ENCODE results near the gene PRELID2.
"Not testable (repeated sequence)": the region's sequence is repeated elsewhere in the genome, so short reads cannot be mapped to it uniquely, and the experiment has no call there.

PRELID2 gene

GRCh38 chr5:145768863-145769262, 66.3 kb downstream of the PRELID2 start:
- no peak overlapping the region for H3K27ac ChIP-seq
- no peak overlapping the region for H3K4me3 ChIP-seq

GRCh38 chr5:145764325-145764724, 70.8 kb downstream of the PRELID2 start:
- Histone ChIP-seq H3K27ac (no peak overlapping the region), H3K4me3 (no peak overlapping the region)

- no peak overlapping the region for H3K4me3 ChIP-seq
- H3K27ac ChIP-seq: no peak overlapping the region
Measured at GRCh38 chr5:145762833-145763232, 72.3 kb downstream of the PRELID2 start.

GRCh38 chr5:145761254-145761653, 73.9 kb downstream of the PRELID2 start:
- no peak overlapping the region for H3K4me3 ChIP-seq
- no peak overlapping the region for H3K27ac ChIP-seq

DNA sequence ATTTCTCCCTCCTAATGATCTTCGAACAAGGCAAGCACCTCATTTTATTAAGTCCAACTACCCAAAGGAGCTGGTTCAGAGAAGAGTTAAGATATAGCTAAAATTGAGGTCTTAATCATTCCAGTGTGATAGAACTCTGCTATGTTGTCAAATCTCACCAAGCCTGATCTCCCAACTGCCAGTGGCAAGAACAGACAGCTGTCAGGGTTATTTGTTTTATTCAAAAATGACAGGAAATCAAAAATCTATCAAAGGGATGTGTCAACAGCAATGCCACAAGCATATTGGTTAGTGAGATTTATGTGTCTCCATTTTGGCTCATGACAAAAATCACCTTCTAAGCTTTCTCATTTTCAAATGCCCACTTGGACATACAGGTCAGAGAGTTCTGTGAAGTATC, 74.5 kb downstream of the PRELID2 start:
- Histone ChIP-seq H3K4me3 (no peak overlapping the region), H3K27ac (no peak overlapping the region)

- H3K27ac ChIP-seq: no peak overlapping the region
- H3K4me3 ChIP-seq: no peak overlapping the region
Measured at GRCh38 chr5:145752947-145753346, 82.2 kb downstream of the PRELID2 start.

- Histone ChIP-seq H3K4me3 (no peak overlapping the region), H3K27ac (no peak overlapping the region)
Measured at GRCh38 chr5:145752534-145752933, 82.6 kb downstream of the PRELID2 start.

- H3K27ac ChIP-seq: no peak overlapping the region
- H3K4me3 ChIP-seq: no peak overlapping the region
Measured at GRCh38 chr5:145750199-145750598, 84.9 kb downstream of the PRELID2 start.

DNA sequence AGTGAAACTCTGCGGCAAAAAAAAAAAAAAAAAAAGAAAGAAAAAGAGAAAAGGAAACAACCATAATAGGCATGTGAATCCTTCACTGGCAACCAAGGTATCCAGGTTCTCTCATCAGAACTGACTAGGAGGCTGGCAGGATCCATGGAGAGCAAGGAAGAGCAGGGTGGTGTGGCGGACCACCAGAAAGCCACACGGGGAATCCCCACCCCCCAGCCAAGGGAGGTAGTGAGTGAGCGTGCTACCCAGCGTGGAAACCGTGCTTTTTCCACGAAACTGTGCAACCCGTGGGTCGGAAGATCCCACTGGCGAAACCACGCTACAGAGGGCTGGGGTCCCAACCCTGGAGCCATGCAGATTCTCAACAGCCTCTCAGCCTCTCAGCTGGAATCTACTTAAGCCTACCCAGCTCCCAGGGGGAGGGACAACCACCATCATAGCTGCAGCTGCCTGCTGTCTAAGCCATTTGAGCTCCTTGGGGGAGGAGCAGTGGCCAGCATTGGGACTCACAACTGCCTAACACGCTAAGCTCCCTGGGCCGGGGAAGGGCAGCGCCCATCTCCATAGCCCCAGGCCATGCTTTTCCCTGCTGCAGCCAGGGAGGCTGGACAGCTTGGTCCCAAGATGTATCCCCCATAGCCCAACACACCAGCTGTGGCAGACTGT, 91.6 kb downstream of the PRELID2 start:
- Histone ChIP-seq H3K27ac (no peak overlapping the region), H3K4me3 (no peak overlapping the region)

GRCh38 chr5:145739843-145740242, 95.3 kb downstream of the PRELID2 start:
- Histone ChIP-seq H3K4me3 (no peak overlapping the region), H3K27ac (no peak overlapping the region)

GRCh38 chr5:145738227-145738626, 96.9 kb downstream of the PRELID2 start:
- H3K4me3 ChIP-seq: no peak overlapping the region
- H3K27ac ChIP-seq: no peak overlapping the region

- Histone ChIP-seq H3K4me3 (no peak overlapping the region), H3K27ac (no peak overlapping the region)
Measured at GRCh38 chr5:145737578-145737977, 97.6 kb downstream of the PRELID2 start.

GRCh38 chr5:145729956-145730355, 105.2 kb downstream of the PRELID2 start:
- not testable (repeated sequence) for H3K27ac ChIP-seq, H3K4me3 ChIP-seq

DNA sequence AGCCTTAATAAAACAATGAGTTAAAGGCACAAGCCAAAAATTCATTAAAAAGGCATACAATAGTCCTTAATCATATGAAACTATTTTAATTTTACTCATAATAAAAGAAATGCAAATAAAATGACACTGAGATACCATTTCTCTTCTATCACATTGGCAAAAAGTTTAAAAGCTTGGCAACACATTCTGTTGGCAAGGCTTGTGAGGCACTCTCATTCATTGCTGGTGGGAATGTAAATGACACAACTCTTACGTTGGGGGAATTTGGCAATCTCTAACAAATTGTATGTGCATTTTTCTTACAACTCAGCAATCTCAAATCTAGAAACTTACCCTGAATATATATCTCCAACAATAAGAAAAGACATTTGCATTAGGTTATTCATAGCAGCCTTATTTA, 111.6 kb downstream of the PRELID2 start:
- Histone ChIP-seq H3K27ac (no peak overlapping the region), H3K4me3 (no peak overlapping the region)

- H3K4me3 ChIP-seq: no peak overlapping the region
- H3K27ac ChIP-seq: no peak overlapping the region
Measured at GRCh38 chr5:145718956-145719355, 116.2 kb downstream of the PRELID2 start.

DNA sequence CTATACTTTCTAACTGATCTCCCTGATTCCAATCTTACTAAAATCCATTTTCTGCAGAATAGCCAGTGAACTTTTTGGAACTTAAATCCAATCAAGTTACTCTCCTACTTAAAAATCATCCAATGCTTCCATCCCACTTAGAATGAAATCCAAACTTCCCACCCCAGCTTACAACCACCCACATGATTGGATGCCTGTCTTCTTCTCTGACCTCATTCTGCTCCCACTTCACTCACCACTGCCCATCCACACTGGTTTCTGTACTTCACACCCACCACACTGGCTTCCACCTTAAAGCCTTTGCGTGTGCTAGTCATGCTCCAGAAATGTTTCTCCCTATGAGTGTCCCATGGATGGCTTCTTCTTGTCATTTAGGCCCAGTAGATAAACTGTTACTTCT, 119.7 kb downstream of the PRELID2 start:
- H3K4me3 ChIP-seq: no peak overlapping the region
- no peak overlapping the region for H3K27ac ChIP-seq

DNA sequence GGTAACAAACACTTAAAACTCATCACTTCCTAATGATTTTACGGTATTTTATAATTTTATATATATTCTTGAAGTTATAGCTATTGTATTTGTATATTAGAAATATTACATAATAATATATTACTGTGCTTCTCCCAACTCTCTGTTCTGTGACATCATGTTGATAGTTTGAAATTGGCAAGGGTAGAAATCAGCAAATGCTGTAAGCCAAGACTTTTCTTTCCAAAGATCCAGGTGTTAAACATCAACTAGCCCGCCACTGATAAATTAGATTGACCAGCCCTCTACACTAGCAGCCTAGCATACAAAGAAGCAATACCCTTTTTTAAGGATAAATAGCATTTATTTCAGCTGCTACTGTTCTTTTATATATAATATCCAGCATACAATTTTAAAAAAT, 122.9 kb downstream of the PRELID2 start:
- Histone ChIP-seq H3K27ac (no peak overlapping the region), H3K4me3 (no peak overlapping the region)

- H3K4me3 ChIP-seq: no peak overlapping the region
- H3K27ac ChIP-seq: no peak overlapping the region
Measured at GRCh38 chr5:145711417-145711816, 123.7 kb downstream of the PRELID2 start.

Measured in skin epidermis (tissue), 12 donors.